Endothelial cell of umbilical vein (primary cell): ENCODE measurements around the gene BMPER. TPM values are rescaled to one million over a fixed set of nuclear protein-coding genes. Genes with fewer than 3 reads are reported as not detected.

Experiments used
- BruUV-seq: library from RNA; stranded (reverse); fragments of 400-500 nt; replicated peaks from 2 replicates; lab custom pipeline; 2021; lab: Mats Ljungman, UMichigan
- CTCF ChIA-PET: fragments of 300-600, 350-600 bp; sonication (Branson Sonifier 250); formaldehyde crosslinking; loops from one replicate; lab custom pipeline; 2021; ENCODE audit warnings: antibody characterized with exemption, inconsistent platforms; lab: Charles Lee
- POLR2A ChIA-PET: fragments of 300-600, 350-600 bp; sonication (Branson Sonifier 250); formaldehyde crosslinking; loops from one replicate; lab custom pipeline; 2021; ENCODE audit warnings: antibody characterized with exemption, inconsistent platforms; lab: Charles Lee
- DNase-seq: peaks from one replicate; pipeline ENCODE4 v3.0.0-alpha.2; 2011; ENCODE audit warnings: low read depth, low spot score
- FAIRE-seq: peaks from 2 replicates; lab custom pipeline; 2011; peaks lifted over from hg19 to GRCh38; lab: Jason Lieb, UNC
- H2AFZ ChIP-seq: 2 replicates; pipeline ENCODE4 v1.6.0; 2012; ENCODE audit warnings: low read depth, low read length, control low read depth, inconsistent platforms
- H3K27ac ChIP-seq: 2 replicates; pipeline ENCODE4 v1.5.1; 2011; ENCODE audit warnings: low read depth, mild to moderate bottlenecking, control low read depth, low read length, moderate library complexity; ENCODE audit not compliant: insufficient read depth
- H3K27me3 ChIP-seq, 2 experiments: 2 replicates each; pipeline versions ENCODE4 v1.6.0 to v1.6.1; 2011; ENCODE audit warnings: low read length in 2 of 2, mixed read lengths in 1 of 2; ENCODE audit not compliant: control insufficient read depth in 2 of 2, insufficient read depth in 2 of 2
- H3K36me3 ChIP-seq, 2 experiments: 2 replicates in 1 of 2; 3 replicates in 1 of 2; pipeline ENCODE4 v1.5.1; 2011; ENCODE audit warnings: low read length in 2 of 2, mild to moderate bottlenecking in 1 of 2, moderate library complexity in 1 of 2; ENCODE audit not compliant: control insufficient read depth in 2 of 2, insufficient read depth in 2 of 2; ENCODE audit errors: extremely low read depth in 1 of 2
- H3K4me1 ChIP-seq: 3 replicates; pipeline ENCODE4 v1.5.1; 2011; ENCODE audit warnings: mild to moderate bottlenecking, low read length; ENCODE audit not compliant: control insufficient read depth, insufficient read depth; ENCODE audit errors: extremely low read depth
- H3K4me2 ChIP-seq: 2 replicates; pipeline ENCODE4 v1.6.1; 2011; ENCODE audit warnings: low read length, control low read depth, mixed read lengths; ENCODE audit not compliant: insufficient read depth
- H3K4me3 ChIP-seq, 3 experiments: fragments of 200-600 bp in 1 of 3; sonication (generic), shearing (Covaris generic) in 1 of 3; replicated peaks in 1 of 3; 2 replicates each; pipeline ENCODE4 v1.5.1; 2011 to 2016; ENCODE audit warnings: control low read depth in 3 of 3, low read length in 3 of 3, mild to moderate bottlenecking in 2 of 3, inconsistent platforms in 1 of 3, low read depth in 1 of 3, moderate library complexity in 1 of 3; ENCODE audit not compliant: insufficient read depth in 1 of 3
- H3K79me2 ChIP-seq: 2 replicates; pipeline ENCODE4 v1.6.0; 2012; ENCODE audit warnings: low read length, inconsistent platforms; ENCODE audit not compliant: control insufficient read depth, insufficient read depth
- H3K9ac ChIP-seq: replicated peaks from 2 replicates; pipeline ENCODE3; 2011; ENCODE audit warnings: low read length, control low read depth; ENCODE audit not compliant: insufficient read depth; ENCODE audit errors: extremely low read depth
- H3K9me1 ChIP-seq: replicated peaks from 3 replicates; pipeline ENCODE4 v1.6.0; 2011; ENCODE audit warnings: mild to moderate bottlenecking, low read length; ENCODE audit not compliant: control insufficient read depth, insufficient read depth; ENCODE audit errors: extremely low read depth
- H3K9me3 ChIP-seq: replicated peaks from 2 replicates; pipeline ENCODE4 v1.5.1; 2012; ENCODE audit warnings: low read length, inconsistent platforms; ENCODE audit not compliant: control insufficient read depth, insufficient read depth
- H4K20me1 ChIP-seq: replicated peaks from 2 replicates; pipeline ENCODE3; 2011; ENCODE audit warnings: mild to moderate bottlenecking, low read length; ENCODE audit not compliant: control insufficient read depth, insufficient read depth; ENCODE audit errors: extremely low read depth
- CTCF ChIP-seq, 2 donors: IDR thresholded peaks; 1 replicate in 1 of 2; 2 replicates in 1 of 2; pipeline ENCODE4 v1.5.1; 2011; ENCODE audit warnings: low read length in 2 of 2, mild to moderate bottlenecking in 2 of 2, moderate library complexity in 2 of 2, control low read depth in 1 of 2, inconsistent platforms in 1 of 2, low read depth in 1 of 2; ENCODE audit not compliant: insufficient read depth in 1 of 2; ENCODE audit errors: extremely low read depth in 1 of 2
- EZH2 ChIP-seq: IDR thresholded peaks from 2 replicates; pipeline ENCODE4 v1.6.1; 2012; ENCODE audit warnings: borderline replicate concordance, low read depth, mild to moderate bottlenecking, moderate library complexity, low read length, inconsistent platforms; ENCODE audit not compliant: severe bottlenecking
- FOS ChIP-seq: IDR thresholded peaks from 2 replicates; pipeline ENCODE4 v1.6.1; 2011; ENCODE audit warnings: mild to moderate bottlenecking, low read length, moderate library complexity, borderline replicate concordance; ENCODE audit not compliant: insufficient read depth
- GATA2 ChIP-seq: IDR thresholded peaks from 2 replicates; pipeline ENCODE4 v1.7.0; 2011; ENCODE audit warnings: low read depth, mild to moderate bottlenecking, moderate library complexity, mixed read lengths, low read length; ENCODE audit not compliant: insufficient read length, insufficient read depth
- JUN ChIP-seq: IDR thresholded peaks from 2 replicates; pipeline ENCODE4 v1.6.1; 2011; ENCODE audit warnings: borderline replicate concordance, low read depth; ENCODE audit not compliant: insufficient read length, insufficient read depth
- MAX ChIP-seq: IDR thresholded peaks from 2 replicates; pipeline ENCODE4 v1.6.1; 2011; ENCODE audit not compliant: insufficient read depth, insufficient read length
- MYC ChIP-seq: IDR thresholded peaks from one replicate; pipeline ENCODE4 v1.6.1; 2011; ENCODE audit warnings: mild to moderate bottlenecking, low read depth, low read length
- POLR2A ChIP-seq: IDR thresholded peaks from 2 replicates; pipeline ENCODE4 v1.6.1; 2012; ENCODE audit warnings: low read depth, mild to moderate bottlenecking, control low read depth, low read length
- POLR2AphosphoS5 ChIP-seq: IDR thresholded peaks from 2 replicates; pipeline ENCODE4 v1.6.1; 2012; ENCODE audit warnings: low read depth, mild to moderate bottlenecking, control low read depth, low read length, moderate library complexity; ENCODE audit not compliant: insufficient read depth
- dilution Hi-C: fragments of 300-500 bp; cut with MboI; formaldehyde crosslinking; loops from one replicate; pipeline ENCODE4 v1.15.0; 2019; ENCODE audit warnings: low sequenced_read_pairs; ENCODE audit not compliant: extremely low pct_ligation_motif_present
- intact Hi-C: fragments of 100-400 bp; cut with micrococcal nuclease; formaldehyde crosslinking; loops from one replicate; pipeline ENCODE4 v1.10.0; 2022
- polyA plus RNA-seq, 4 experiments: library from polyadenylated mRNA; depleted of rRNA in 3 of 4; stranded (reverse) in 3 of 4; unstranded in 1 of 4; fragments of >200 nt; gene quantifications; 2 replicates each; pipeline versions ENCODE4 v1.2.1 to v1.2.3, GENCODE V29; 2011 to 2012; ENCODE audit warnings: missing spikeins in 1 of 4
- total RNA-seq: library from RNA; stranded (reverse); gene quantifications from 2 replicates; pipeline ENCODE4 v1.2.3, GENCODE V29; 2021

Gene BMPER
- total and polyA plus RNA-seq, 2 donors (not counting 3 experiments of a cell fraction or from before 2014, with no cell fraction given), result 0.10 to 0.13 TPM

GRCh38 chr7:33893377-33893776 is 12.0 kb upstream of the BMPER start:
- H3K9me1 ChIP-seq, result no peaks in the 10 kb centered on the region
- H4K20me1 ChIP-seq, result no peaks in the 10 kb centered on the region
- intact Hi-C loops (loop anchor here (10.0 kb wide), 1 partner anchor 469 kb away; no protein-coding TSS in a partner anchor), dilution Hi-C loops (no loop called here)
- H3K36me3 ChIP-seq, result no peaks in the 10 kb centered on the region
- H3K9ac ChIP-seq, result no peak overlapping the region
- FAIRE-seq, result no peak
- TF ChIP-seq GATA2 (no peak), MAX (no peak), MYC (no peak), FOS (no peak), EZH2 (no peak), POLR2A (no peak), CTCF (IDR thresholded peaks at IDR 0.05; ENCODE audit: extremely low read depth in 1 of 2, insufficient read depth in 1 of 2, low read depth in 1 of 2, low read length in 2 of 2) (no peak), JUN (no peak), POLR2AphosphoS5 (no peak)
- no peak overlapping the region for H3K27ac ChIP-seq
- H3K4me1 ChIP-seq, result no peaks in the 10 kb centered on the region
- no peaks in the 10 kb centered on the region for H3K9me3 ChIP-seq
- ChIA-PET POLR2A (no interaction called here), CTCF (interaction anchor here (0.8 to 4.4 kb wide), 6 partner anchors 9 to 434 kb away, joined by 3 to 43 read pairs (median 21); partner anchors contain the start of gene BMPER)
- no peak overlapping the region for H3K4me2 ChIP-seq
- H2AFZ ChIP-seq, result no peak overlapping the region
- H3K27me3 ChIP-seq, result no peaks in the 10 kb centered on the region
- no peak for DNase-seq
- H3K4me3 ChIP-seq, result no peak overlapping the region
- H3K79me2 ChIP-seq, result no peaks in the 10 kb centered on the region
- BruUV-seq, result no TSS peak
